Neural cell (in vitro differentiated cells): ENCODE results near the gene UFSP2. TPM values are rescaled to one million over a fixed set of nuclear protein-coding genes. Genes with fewer than 3 reads are reported as not detected.

ENCODE experiments used
- H2AFZ ChIP-seq: fragments of 200-600, 300-800 bp; sonication (generic), shearing (Covaris generic); 2 replicates; pipeline ENCODE4 v1.6.0; 2014; ENCODE audit warnings: low read depth, mild to moderate bottlenecking, antibody characterized with exemption, low read length, moderate library complexity
- H3F3A ChIP-seq: fragments of 200-600 bp; shearing (Covaris generic); 2 replicates; pipeline ENCODE4 v1.6.1; 2016; ENCODE audit warnings: mild to moderate bottlenecking, moderate library complexity, mixed read lengths, antibody characterized with exemption, low read length; ENCODE audit not compliant: insufficient read depth, poor library complexity, severe bottlenecking
- H3K27ac ChIP-seq: fragments of 200-600, 300-800 bp; sonication (generic), shearing (Covaris generic); 2 replicates; pipeline ENCODE4 v1.5.1; 2014; ENCODE audit warnings: mild to moderate bottlenecking, low read length, moderate library complexity
- H3K27me3 ChIP-seq: fragments of 300-800, 200-600 bp; sonication (generic), shearing (Covaris generic); 2 replicates; pipeline ENCODE4 v1.6.0; 2014; ENCODE audit warnings: mild to moderate bottlenecking, low read depth, low read length, moderate library complexity; ENCODE audit not compliant: insufficient read depth
- H3K36me3 ChIP-seq: fragments of 300-800, 200-600 bp; sonication (generic), shearing (Covaris generic); 2 replicates; pipeline ENCODE4 v1.5.1; 2014; ENCODE audit warnings: mild to moderate bottlenecking, antibody characterized with exemption, low read length, moderate library complexity; ENCODE audit not compliant: insufficient read depth
- H3K4me2 ChIP-seq: fragments of 300-800, 200-600 bp; sonication (generic), shearing (Covaris generic); 2 replicates; pipeline ENCODE4 v1.6.0; 2014; ENCODE audit warnings: mild to moderate bottlenecking, low read length
- H3K4me3 ChIP-seq: fragments of 300-800, 200-600 bp; sonication (generic), shearing (Covaris generic); 2 replicates; pipeline ENCODE4 v1.5.1; 2014; ENCODE audit warnings: mild to moderate bottlenecking, low read length, moderate library complexity
- H3K79me2 ChIP-seq: fragments of 200-600 bp; shearing (Covaris generic); replicated peaks from 2 replicates; pipeline ENCODE4 v1.6.0; 2014; ENCODE audit warnings: mild to moderate bottlenecking, low read length, moderate library complexity; ENCODE audit not compliant: insufficient read depth
- H3K9ac ChIP-seq: fragments of 300-800, 200-600 bp; sonication (generic), shearing (Covaris generic); 2 replicates; pipeline ENCODE4 v1.6.1; 2016; ENCODE audit warnings: mild to moderate bottlenecking, low read length, mixed read lengths
- H3K9me2 ChIP-seq: fragments of 200-600 bp; shearing (Covaris generic); 2 replicates; pipeline ENCODE4 v1.6.1; 2016; ENCODE audit warnings: mild to moderate bottlenecking, low read length, mixed read lengths; ENCODE audit not compliant: insufficient read depth
- H3K9me3 ChIP-seq: fragments of 200-600, 300-800 bp; sonication (generic), shearing (Covaris generic); 2 replicates; pipeline ENCODE4 v1.6.1; 2016; ENCODE audit warnings: mild to moderate bottlenecking, mixed run types, low read length, moderate library complexity, mixed read lengths
- H4K20me1 ChIP-seq: fragments of 200-600 bp; shearing (Covaris generic); 2 replicates; pipeline ENCODE4 v1.6.1; 2016; ENCODE audit warnings: mild to moderate bottlenecking, mixed run types; ENCODE audit not compliant: insufficient read depth
- EP300 ChIP-seq: fragments of 450-650 bp; conservative IDR thresholded peaks from 2 replicates; pipeline ENCODE4 v1.6.1; 2014; ENCODE audit warnings: antibody characterized with exemption, mild to moderate bottlenecking, moderate library complexity; ENCODE audit not compliant: poor library complexity, severe bottlenecking
- EZH2 ChIP-seq: fragments of 200-600, 300-800 bp; shearing (Covaris generic), sonication (generic); IDR thresholded peaks from 2 replicates; pipeline ENCODE4 v1.6.1; 2014; ENCODE audit warnings: antibody characterized with exemption, low read length, borderline replicate concordance, mild to moderate bottlenecking; ENCODE audit not compliant: insufficient read depth, poor library complexity, severe bottlenecking
- POLR2AphosphoS5 ChIP-seq: IDR thresholded peaks from 2 replicates; pipeline ENCODE4 v1.6.1; 2012
- RAD21 ChIP-seq: fragments of 450-650 bp; conservative IDR thresholded peaks from 2 replicates; pipeline ENCODE4 v1.6.1; 2014; ENCODE audit warnings: antibody characterized with exemption, mild to moderate bottlenecking, moderate library complexity
- REST ChIP-seq: IDR thresholded peaks from 2 replicates; pipeline ENCODE4 v1.6.1; 2012; ENCODE audit warnings: borderline replicate concordance
- SMC3 ChIP-seq: fragments of 450-650 bp; conservative IDR thresholded peaks from 2 replicates; pipeline ENCODE4 v1.6.1; 2014; ENCODE audit warnings: antibody characterized with exemption, mild to moderate bottlenecking, moderate library complexity; ENCODE audit not compliant: poor library complexity
- TAF1 ChIP-seq: IDR thresholded peaks from 2 replicates; pipeline ENCODE4 v1.6.1; 2012; ENCODE audit warnings: low read depth
- polyA plus RNA-seq: library from polyadenylated mRNA; depleted of rRNA; stranded (reverse); fragments of >200 nt; gene quantifications from 2 replicates; pipeline ENCODE4 v1.2.3, GENCODE V29; 2014
- TF ChIP-seq, protein P1 (sequence below): fragments of 450-650 bp; IDR thresholded peaks from 2 replicates; pipeline ENCODE4 v1.5.1; 2014; ENCODE audit warnings: antibody characterized with exemption, mild to moderate bottlenecking, moderate library complexity; ENCODE audit not compliant: poor library complexity, severe bottlenecking

The UFSP2 gene
- polyA plus RNA-seq, 1 donor from 2014 or later: 38.9 TPM

GRCh38 chr4:185470501-185471195 is 44.9 kb upstream of the UFSP2 start:
- no peak overlapping the region for H3K27ac ChIP-seq
- H3K79me2 ChIP-seq: no peaks in the 10 kb centered on the region
- H3K27me3 ChIP-seq: no peaks in the 10 kb centered on the region
- TF ChIP-seq REST: no peak
- TF ChIP-seq, protein P1, sequence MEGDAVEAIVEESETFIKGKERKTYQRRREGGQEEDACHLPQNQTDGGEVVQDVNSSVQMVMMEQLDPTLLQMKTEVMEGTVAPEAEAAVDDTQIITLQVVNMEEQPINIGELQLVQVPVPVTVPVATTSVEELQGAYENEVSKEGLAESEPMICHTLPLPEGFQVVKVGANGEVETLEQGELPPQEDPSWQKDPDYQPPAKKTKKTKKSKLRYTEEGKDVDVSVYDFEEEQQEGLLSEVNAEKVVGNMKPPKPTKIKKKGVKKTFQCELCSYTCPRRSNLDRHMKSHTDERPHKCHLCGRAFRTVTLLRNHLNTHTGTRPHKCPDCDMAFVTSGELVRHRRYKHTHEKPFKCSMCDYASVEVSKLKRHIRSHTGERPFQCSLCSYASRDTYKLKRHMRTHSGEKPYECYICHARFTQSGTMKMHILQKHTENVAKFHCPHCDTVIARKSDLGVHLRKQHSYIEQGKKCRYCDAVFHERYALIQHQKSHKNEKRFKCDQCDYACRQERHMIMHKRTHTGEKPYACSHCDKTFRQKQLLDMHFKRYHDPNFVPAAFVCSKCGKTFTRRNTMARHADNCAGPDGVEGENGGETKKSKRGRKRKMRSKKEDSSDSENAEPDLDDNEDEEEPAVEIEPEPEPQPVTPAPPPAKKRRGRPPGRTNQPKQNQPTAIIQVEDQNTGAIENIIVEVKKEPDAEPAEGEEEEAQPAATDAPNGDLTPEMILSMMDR: no peak
- no peaks in the 10 kb centered on the region for H4K20me1 ChIP-seq
- no peaks in the 10 kb centered on the region for H3K9me2 ChIP-seq
- H2AFZ ChIP-seq: no peak overlapping the region
- H3K9me3 ChIP-seq: no peaks in the 10 kb centered on the region
- H3K4me3 ChIP-seq: peak overlapping the region; percentile 57
- peaks cover 3% of the 10 kb centered on the region for H3F3A ChIP-seq
- no peak overlapping the region for H3K9ac ChIP-seq
- no peak overlapping the region for H3K4me2 ChIP-seq
- H3K36me3 ChIP-seq: no peaks in the 10 kb centered on the region

DNA sequence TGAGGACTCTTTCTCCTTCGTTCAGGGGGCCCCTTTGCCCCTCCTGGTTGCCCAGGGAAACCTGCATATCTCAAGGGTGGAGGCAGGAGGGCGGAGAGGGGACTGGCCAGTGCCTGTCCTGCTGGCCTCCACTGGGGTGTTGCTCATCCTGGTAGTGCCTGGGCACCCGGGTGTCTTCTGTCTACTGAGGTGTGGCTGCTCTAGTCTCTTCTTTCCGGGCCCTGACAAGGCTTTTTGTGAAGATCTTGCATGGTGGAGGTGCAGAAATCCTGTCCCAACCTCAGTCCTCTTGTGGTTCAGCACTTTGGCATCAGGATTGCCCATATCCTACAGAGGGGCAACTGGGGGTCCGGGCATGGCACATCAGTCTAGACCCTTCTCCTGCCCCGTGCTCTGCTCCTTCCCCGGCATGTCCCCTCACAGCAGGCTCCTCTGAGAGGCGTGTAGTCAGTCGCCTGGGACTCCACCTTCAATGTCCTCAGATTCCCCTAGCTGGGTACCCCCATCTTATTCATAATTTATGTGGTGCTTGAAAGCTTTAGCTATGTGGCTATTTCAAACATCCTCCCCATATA is 43.9 kb upstream of the UFSP2 start:
- Histone ChIP-seq H3K4me2 (no peak overlapping the region), H3F3A (peaks cover 3% of the 10 kb centered on the region), H3K9ac (no peak overlapping the region), H3K9me2 (no peaks in the 10 kb centered on the region), H3K9me3 (no peaks in the 10 kb centered on the region), H4K20me1 (no peaks in the 10 kb centered on the region), H3K79me2 (no peaks in the 10 kb centered on the region), H3K27me3 (no peaks in the 10 kb centered on the region), H3K4me3 (no peak overlapping the region), H2AFZ (no peak overlapping the region), H3K27ac (no peak overlapping the region), H3K36me3 (no peaks in the 10 kb centered on the region)
- no peak for TF ChIP-seq RAD21
- no peak for TF ChIP-seq EP300
- no peak for TF ChIP-seq SMC3
- TF ChIP-seq REST: no peak
- no peak for TF ChIP-seq EZH2
- no peak for TF ChIP-seq TAF1
- TF ChIP-seq POLR2AphosphoS5: no peak
